SK-N-SH treated with all-trans-retinoic acid at 6 μM for 48 hours (cell line): ENCODE results near the gene SYK.

Source experiments
- ATAC-seq: fragments of 200-7000 bp; cut with Tn5 transposase; 3 replicates; pipeline ENCODE4 v1.9.1; 2020; ENCODE audit warnings: mild to moderate bottlenecking, moderate library complexity
- ARNTL ChIP-seq: fragments of 450-650 bp; formaldehyde crosslinking; IDR thresholded peaks from 2 replicates; pipeline ENCODE4 v1.5.0; 2020; ENCODE audit warnings: low read depth, mild to moderate bottlenecking, moderate library complexity, borderline replicate concordance
- BACH2 ChIP-seq: fragments of 250-450 bp; sonication (Bioruptor Pico); IDR thresholded peaks from 2 replicates; pipeline ENCODE4 v1.9.0; 2021; ENCODE audit warnings: mild to moderate bottlenecking, borderline replicate concordance
- CREB5 ChIP-seq: fragments of 250-450 bp; sonication (Bioruptor Pico); IDR thresholded peaks from 2 replicates; pipeline ENCODE4 v1.5.1; 2020; ENCODE audit warnings: low read depth, mild to moderate bottlenecking, moderate library complexity
- CSRNP3 ChIP-seq: fragments of 250-450 bp; sonication (Bioruptor Pico); IDR thresholded peaks from 2 replicates; pipeline ENCODE4 v1.5.1; 2021; ENCODE audit warnings: mild to moderate bottlenecking, moderate library complexity
- ESRRG ChIP-seq: fragments of 250-450 bp; sonication (Bioruptor Pico); IDR thresholded peaks from 2 replicates; pipeline ENCODE4 v1.6.1; 2021; ENCODE audit warnings: mild to moderate bottlenecking
- GLIS3 ChIP-seq: fragments of 250-450 bp; sonication (Bioruptor Pico); IDR thresholded peaks from 2 replicates; pipeline ENCODE4 v1.5.0; 2020; ENCODE audit warnings: mild to moderate bottlenecking, moderate library complexity
- ISL1 ChIP-seq: fragments of 250-450 bp; sonication (Bioruptor Pico); IDR thresholded peaks from 2 replicates; pipeline ENCODE4 v2.1.2; 2022; ENCODE audit warnings: mild to moderate bottlenecking, moderate library complexity
- OSR1 ChIP-seq: fragments of 250-450 bp; sonication (Bioruptor Pico); IDR thresholded peaks from 2 replicates; pipeline ENCODE4 v1.8.0; 2022; ENCODE audit warnings: moderate library complexity, mild to moderate bottlenecking, inconsistent platforms
- PATZ1 ChIP-seq: fragments of 250-450 bp; sonication (Bioruptor Pico); IDR thresholded peaks from 2 replicates; pipeline ENCODE4 v1.8.0; 2020; ENCODE audit warnings: mild to moderate bottlenecking, moderate library complexity, borderline replicate concordance
- POU6F1 ChIP-seq: fragments of 250-450 bp; sonication (Bioruptor Pico); IDR thresholded peaks from 2 replicates; pipeline ENCODE4 v1.8.0; 2021; ENCODE audit warnings: low read depth, mild to moderate bottlenecking, moderate library complexity, borderline replicate concordance
- PPARA ChIP-seq: fragments of 250-450 bp; sonication (Bioruptor Pico); IDR thresholded peaks from 2 replicates; pipeline ENCODE4 v1.5.0; 2020; ENCODE audit warnings: mild to moderate bottlenecking, borderline replicate concordance
- RARB ChIP-seq: fragments of 250-450 bp; sonication (Bioruptor Pico); IDR thresholded peaks from 2 replicates; pipeline ENCODE4 v1.8.0; 2021; ENCODE audit warnings: mild to moderate bottlenecking, moderate library complexity
- SNAI2 ChIP-seq: fragments of 250-450 bp; sonication (Bioruptor Pico); IDR thresholded peaks from 2 replicates; pipeline ENCODE4 v1.5.0; 2020; ENCODE audit warnings: mild to moderate bottlenecking, moderate library complexity
- TCF4 ChIP-seq: fragments of 250-450 bp; sonication (Bioruptor Pico); IDR thresholded peaks from 2 replicates; pipeline ENCODE4 v1.8.0; 2021; ENCODE audit warnings: mild to moderate bottlenecking, moderate library complexity, borderline replicate concordance
- TOX ChIP-seq: fragments of 250-450 bp; sonication (Bioruptor Pico); IDR thresholded peaks from 2 replicates; pipeline ENCODE4 v1.8.0; 2021; ENCODE audit warnings: mild to moderate bottlenecking, moderate library complexity, borderline replicate concordance
- TSHZ2 ChIP-seq: fragments of 250-450 bp; sonication (Bioruptor Pico); IDR thresholded peaks from 2 replicates; pipeline ENCODE4 v1.5.0; 2020; ENCODE audit warnings: mild to moderate bottlenecking, moderate library complexity
- ZC3H10 ChIP-seq: fragments of 250-450 bp; sonication (Bioruptor Pico); IDR thresholded peaks from 2 replicates; pipeline ENCODE4 v1.5.1; 2021; ENCODE audit warnings: mild to moderate bottlenecking, moderate library complexity
- ZFP3 ChIP-seq: fragments of 250-450 bp; sonication (Bioruptor Pico); IDR thresholded peaks from 2 replicates; pipeline ENCODE4 v1.5.0; 2020; ENCODE audit warnings: mild to moderate bottlenecking, moderate library complexity
- ZFP30 ChIP-seq: fragments of 450-650 bp; formaldehyde crosslinking; IDR thresholded peaks from 2 replicates; pipeline ENCODE4 v1.5.0; 2022; ENCODE audit warnings: mild to moderate bottlenecking, moderate library complexity
- ZNF565 ChIP-seq: fragments of 450-650 bp; formaldehyde crosslinking; conservative IDR thresholded peaks from 2 replicates; pipeline ENCODE4 v1.5.0; 2020; ENCODE audit warnings: low read depth, mild to moderate bottlenecking, moderate library complexity
- ZNF70 ChIP-seq: fragments of 450-650 bp; formaldehyde crosslinking; IDR thresholded peaks from 2 replicates; pipeline ENCODE4 v1.5.0; 2020; ENCODE audit warnings: mild to moderate bottlenecking, moderate library complexity
- ZNF8 ChIP-seq: fragments of 450-650 bp; formaldehyde crosslinking; IDR thresholded peaks from 2 replicates; pipeline ENCODE4 v1.5.0; 2020; ENCODE audit warnings: mild to moderate bottlenecking, moderate library complexity

Gene SYK

GRCh38 chr9:90815944-90816357 lies 14.3 kb downstream of the SYK start:
- TF ChIP-seq TCF4 = no peak
- TF ChIP-seq PATZ1 = no peak
- TF ChIP-seq ISL1 (CRISPR knock-in tag) = no peak
- no peak for TF ChIP-seq ZNF8 (CRISPR knock-in tag)
- no peak for TF ChIP-seq PPARA
- no peak for TF ChIP-seq ESRRG (CRISPR knock-in tag)
- TF ChIP-seq ZNF70 (CRISPR knock-in tag) = no peak
- TF ChIP-seq SNAI2 (CRISPR knock-in tag) = no peak
- TF ChIP-seq ZFP30 (CRISPR knock-in tag) = no peak
- no peak for TF ChIP-seq BACH2 (CRISPR knock-in tag)
- TF ChIP-seq CSRNP3 = no peak
- TF ChIP-seq, all 23 proteins: peak for 0
- ATAC-seq = no peak

- TF ChIP-seq ESRRG (CRISPR knock-in tag) (no peak), ZNF565 (CRISPR knock-in tag) (no peak), SNAI2 (CRISPR knock-in tag) (no peak), PPARA (no peak), ISL1 (CRISPR knock-in tag) (no peak), OSR1 (CRISPR knock-in tag) (no peak), TOX (CRISPR knock-in tag) (no peak), CREB5 (no peak), CSRNP3 (no peak), RARB (CRISPR knock-in tag) (no peak), POU6F1 (CRISPR knock-in tag) (no peak), ZFP30 (CRISPR knock-in tag) (no peak), ZNF8 (CRISPR knock-in tag) (no peak), ZFP3 (no peak), ZC3H10 (CRISPR knock-in tag) (no peak), GLIS3 (no peak), PATZ1 (no peak)
- ATAC-seq = no peak
These were observed 15.1 kb downstream of the SYK start for GRCh38 chr9:90816690-90817089.

GRCh38 chr9:90818279-90818678 lies 16.7 kb downstream of the SYK start:
- no peak for ATAC-seq
- TF ChIP-seq ISL1 (CRISPR knock-in tag) = no peak
- TF ChIP-seq PPARA = no peak
- TF ChIP-seq BACH2 (CRISPR knock-in tag) = no peak
- no peak for TF ChIP-seq TSHZ2
- TF ChIP-seq ESRRG (CRISPR knock-in tag) = no peak
- TF ChIP-seq OSR1 (CRISPR knock-in tag) = no peak
- no peak for TF ChIP-seq ARNTL (CRISPR knock-in tag)
- TF ChIP-seq TOX (CRISPR knock-in tag) = no peak
- no peak for TF ChIP-seq ZFP3
- TF ChIP-seq SNAI2 (CRISPR knock-in tag) = no peak
- TF ChIP-seq CSRNP3 = no peak
- no peak for TF ChIP-seq CREB5
- TF ChIP-seq ZNF565 (CRISPR knock-in tag) = no peak
